BLaER1 treated with 17β-estradiol and CSF1 and Interleukin-3, amounts not matched to agents 10 nM and 100 nM (cell line): ENCODE data around the gene CDK10.
A peak's percentile ranks its signal among the peaks of the same experiment; 100 is the strongest.

Experiments used
- H3K27ac ChIP-seq, 11 experiments: shearing (Covaris generic); formaldehyde crosslinking; 2 replicates each; pipeline ENCODE4 v1.8.1; 2022
- H3K27me3 ChIP-seq, 11 experiments: shearing (Covaris generic); formaldehyde crosslinking; 2 replicates each; pipeline ENCODE4 v1.8.1; 2022
- H3K36me3 ChIP-seq, 11 experiments: shearing (Covaris generic); formaldehyde crosslinking; 2 replicates each; pipeline ENCODE4 v1.8.1; 2022
- H3K4me1 ChIP-seq, 10 experiments: shearing (Covaris generic); formaldehyde crosslinking; 2 replicates each; pipeline ENCODE4 v1.8.1; 2022
- H3K4me2 ChIP-seq, 11 experiments: shearing (Covaris generic); formaldehyde crosslinking; 2 replicates each; pipeline ENCODE4 v1.8.1; 2022
- H3K4me3 ChIP-seq, 10 experiments: shearing (Covaris generic); formaldehyde crosslinking; 2 replicates each; pipeline ENCODE4 v1.8.1; 2022
- H3K9ac ChIP-seq, 11 experiments: shearing (Covaris generic); formaldehyde crosslinking; 2 replicates each; pipeline ENCODE4 v1.8.1; 2022
- H3K9me3 ChIP-seq, 11 experiments: shearing (Covaris generic); formaldehyde crosslinking; replicated peaks in 1 of 11; 2 replicates each; pipeline ENCODE4 v1.8.1; 2022
- H4K20me1 ChIP-seq, 11 experiments: shearing (Covaris generic); formaldehyde crosslinking; 2 replicates each; pipeline ENCODE4 v1.8.1; 2022
- Cebpa-rat ChIP-seq, 11 experiments: shearing (Covaris generic); IDR thresholded peaks; 2 replicates each; pipeline ENCODE4 v1.8.1; 2022

Gene CDK10

DNA sequence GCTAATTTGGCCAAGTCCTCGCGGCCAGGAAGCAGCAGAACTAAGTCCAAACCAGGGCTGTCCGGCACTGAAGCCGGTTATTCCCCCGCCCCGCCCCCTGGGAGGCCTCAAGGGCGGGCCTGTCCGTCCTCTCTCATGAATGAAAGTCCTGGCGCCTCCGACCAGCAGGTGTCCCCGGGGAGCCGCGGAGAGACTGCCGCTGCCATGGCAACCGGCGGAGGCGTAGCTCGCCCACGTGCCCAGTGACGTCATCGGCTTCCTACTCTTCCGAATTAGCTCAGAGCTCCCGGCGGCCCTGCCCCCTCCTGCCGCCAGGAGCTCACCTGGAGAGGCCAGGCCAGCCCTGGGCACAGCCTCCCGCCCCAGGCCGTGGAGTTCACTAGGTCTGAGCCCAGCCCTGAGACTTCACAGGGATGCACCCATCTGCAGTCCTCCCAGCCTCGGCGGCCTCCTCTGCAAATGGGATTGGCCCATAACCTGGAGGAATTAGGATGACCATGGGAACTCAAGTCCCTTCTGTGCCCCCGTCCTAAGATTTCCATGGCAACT is 13.7 kb downstream of the CDK10 start:
- peaks cover 43 to 58% (median 55%) of the 10 kb centered on the region in 11 experiments; a peak in 21 of 22 replicates for H4K20me1 ChIP-seq
- H3K27me3 ChIP-seq, result no peaks in the 10 kb centered on the region
- no peak for TF ChIP-seq Cebpa-rat (IDR thresholded peaks at IDR 0.05)
- H3K27ac ChIP-seq, result peak overlapping the region; percentile 13 to 77 (median 72); a peak in 20 of 22 replicates
- no peaks in the 10 kb centered on the region for H3K9me3 ChIP-seq
- peaks cover 8 to 37% (median 22%) of the 10 kb centered on the region in 11 experiments; a peak in 20 of 22 replicates for H3K36me3 ChIP-seq
- H3K9ac ChIP-seq, result peak overlapping the region; percentile 72 to 86 (median 80); a peak in 21 of 22 replicates
- peak overlapping the region; percentile 67 to 80 (median 74) for H3K4me3 ChIP-seq
- H3K4me2 ChIP-seq, result peak overlapping the region; percentile 100
- peaks cover 30 to 55% (median 47%) of the 10 kb centered on the region in 10 experiments for H3K4me1 ChIP-seq

DNA sequence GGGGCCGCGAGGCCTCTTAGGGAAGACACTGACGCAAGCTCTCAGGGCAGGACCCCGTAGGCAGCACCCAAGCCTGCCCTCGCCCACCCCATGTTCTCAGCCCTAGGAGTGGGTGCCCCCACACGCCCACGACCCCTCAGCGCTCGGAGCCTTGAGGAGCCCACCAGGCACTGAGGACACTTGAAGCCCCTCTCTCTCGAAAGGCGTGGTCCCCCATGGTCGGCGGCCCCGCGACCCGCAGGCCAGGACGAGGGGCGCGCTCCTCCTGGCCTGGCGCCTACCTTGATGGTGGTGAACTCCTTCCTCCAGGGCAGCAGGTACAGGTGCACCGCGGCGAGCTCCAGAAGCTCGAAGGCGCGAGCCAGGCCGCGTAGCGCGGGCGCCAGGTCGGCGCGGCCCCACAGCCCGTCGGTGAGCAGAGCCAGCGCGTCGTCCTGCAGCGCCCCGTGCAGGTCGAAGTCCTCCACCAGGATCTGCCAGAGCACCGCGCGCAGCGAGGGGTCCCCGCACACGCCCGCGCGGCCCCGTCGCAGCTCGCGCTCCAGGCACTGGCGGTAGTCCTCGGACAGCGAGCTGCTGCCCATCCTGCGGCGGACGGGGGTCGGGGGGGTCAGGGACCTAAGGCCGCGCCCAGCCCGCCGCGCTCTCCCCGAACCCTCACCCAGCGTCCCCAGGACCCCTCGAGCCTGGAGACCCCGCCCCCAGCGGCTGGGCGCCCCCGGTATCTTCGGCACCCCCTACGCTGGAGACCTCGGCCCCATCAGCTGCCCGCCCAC is 14.3 kb downstream of the CDK10 start:
- Histone ChIP-seq H3K27ac (peak overlapping the region; percentile 59 to 77 (median 72)), H3K4me2 (peak overlapping the region; percentile 100), H3K36me3 (peaks cover 1 to 30% (median 15%) of the 10 kb centered on the region in 11 experiments; a peak in 18 of 22 replicates), H3K4me3 (peak overlapping the region; percentile 67 to 80 (median 74)), H3K9ac (peak overlapping the region; percentile 72 to 86 (median 80)), H3K4me1 (peaks cover 27 to 54% (median 45%) of the 10 kb centered on the region in 10 experiments), H4K20me1 (peaks cover 36 to 52% (median 48%) of the 10 kb centered on the region in 11 experiments; a peak in 21 of 22 replicates), H3K27me3 (no peaks in the 10 kb centered on the region), H3K9me3 (no peaks in the 10 kb centered on the region)
- no peak for TF ChIP-seq Cebpa-rat (IDR thresholded peaks at IDR 0.05)

DNA sequence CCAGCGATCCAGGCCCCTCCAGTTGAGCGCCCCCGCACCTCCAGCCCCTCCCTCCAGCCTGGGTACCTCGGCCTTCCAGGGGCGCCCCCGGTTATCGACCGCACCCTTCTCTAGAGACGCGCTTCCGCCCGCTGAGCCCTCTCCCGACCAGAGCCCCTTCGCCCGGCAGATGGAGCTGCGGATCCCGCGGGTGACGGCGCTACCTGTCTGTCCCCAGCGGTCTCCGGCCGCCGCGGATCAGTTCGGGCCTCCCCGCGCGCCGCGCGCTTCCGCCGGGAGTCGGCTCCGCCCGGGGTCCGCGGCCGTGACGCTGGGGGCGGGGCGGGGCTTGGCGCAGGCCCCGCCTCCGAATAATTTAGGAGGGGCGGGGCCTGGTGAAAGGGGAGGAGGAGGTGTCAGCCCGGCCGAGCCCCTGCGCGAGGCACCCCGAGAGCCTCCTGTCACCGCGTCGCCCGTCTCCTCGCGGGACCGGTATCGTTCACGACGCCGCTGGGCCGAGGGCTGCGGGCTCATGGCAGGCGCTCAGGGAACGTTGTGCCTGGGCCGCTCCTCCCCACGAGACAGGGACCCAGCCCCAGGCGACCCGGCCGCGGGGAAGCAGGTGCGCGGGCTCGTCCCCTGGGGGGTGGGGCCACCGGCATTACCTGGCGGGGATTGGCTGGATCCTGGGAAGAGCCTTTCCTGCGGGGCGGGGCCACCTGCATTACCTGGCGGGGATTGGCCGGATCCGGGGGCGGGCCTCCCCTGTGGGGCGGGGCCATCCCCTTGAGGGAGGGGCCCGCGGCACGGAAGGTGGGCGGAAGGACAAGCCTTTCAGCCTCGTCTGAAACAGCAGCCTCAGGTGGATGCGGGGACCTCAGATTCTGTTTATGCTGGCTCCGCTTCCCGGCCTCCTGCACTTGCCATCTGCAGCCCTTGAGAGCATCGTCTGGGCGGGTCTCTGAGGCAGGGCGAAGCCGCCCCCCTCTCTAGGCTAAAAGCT is 15.2 kb downstream of the CDK10 start, which contains the start of gene SPATA2L:
TSS of gene SPATA2L (minus strand) at position 281 of the 982 bp plus-strand sequence. CDS start 473 bp downstream, outside the sequence.
- TF ChIP-seq Cebpa-rat (IDR thresholded peaks at IDR 0.05), result no peak
- H3K27ac ChIP-seq, result peak within 1 kb of the TSS; percentile 59 to 77 (median 72)
- peak within 1 kb of the TSS; percentile 72 to 86 (median 80) for H3K9ac ChIP-seq
- peaks cover 0 to 24% (median 14%) of the 10 kb centered on the region in 11 experiments; a peak in 17 of 22 replicates for H3K36me3 ChIP-seq
- H4K20me1 ChIP-seq, result peaks cover 27 to 48% (median 40%) of the 10 kb centered on the region in 11 experiments; a peak in 21 of 22 replicates
- peak within 1 kb of the TSS; percentile 67 to 80 (median 74) for H3K4me3 ChIP-seq
- peaks cover 24 to 51% (median 38%) of the 10 kb centered on the region in 10 experiments for H3K4me1 ChIP-seq
- H3K27me3 ChIP-seq, result no peaks in the 10 kb centered on the region
- no peaks in the 10 kb centered on the region for H3K9me3 ChIP-seq
- H3K4me2 ChIP-seq, result peak within 1 kb of the TSS; percentile 100

DNA sequence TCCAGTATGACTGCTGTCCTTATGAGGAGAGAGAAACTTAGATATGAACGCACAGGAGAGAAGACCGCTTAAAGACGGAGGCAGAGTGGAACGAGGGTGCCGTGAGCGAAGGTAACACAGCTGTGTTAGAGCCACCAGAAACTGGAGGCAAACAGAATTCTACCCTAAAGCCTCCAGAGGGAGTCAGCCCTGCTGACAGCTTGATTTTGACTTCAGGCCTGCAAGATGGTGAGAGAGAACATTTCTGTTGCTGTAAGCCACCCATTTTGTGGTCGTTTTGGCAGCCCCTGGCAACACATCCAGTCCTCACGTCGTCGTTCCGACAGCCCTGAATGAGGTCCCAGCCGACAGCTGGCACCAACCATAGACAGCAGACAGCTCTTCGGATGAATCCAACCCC is 17.8 kb downstream of the CDK10 start:
- H3K27ac ChIP-seq, result no peak overlapping the region
- H3K9ac ChIP-seq, result 0 out of 22 replicates have a peak overlapping the region, but pooled peaks of 2 of the 11 experiments have one; percentile 3 to 13
- H4K20me1 ChIP-seq, result peaks cover 7 to 42% (median 18%) of the 10 kb centered on the region in 11 experiments; a peak in 21 of 22 replicates
- no peak for TF ChIP-seq Cebpa-rat (IDR thresholded peaks at IDR 0.05)
- no peaks in the 10 kb centered on the region for H3K9me3 ChIP-seq
- H3K4me2 ChIP-seq, result no peak overlapping the region
- peaks cover 18 to 42% (median 32%) of the 10 kb centered on the region in 10 experiments for H3K4me1 ChIP-seq
- H3K27me3 ChIP-seq, result no peaks in the 10 kb centered on the region
- H3K4me3 ChIP-seq, result no peak overlapping the region
- H3K36me3 ChIP-seq, result peaks cover 0 to 18% (median 0%) of the 10 kb centered on the region in 11 experiments; a peak in 4 of 22 replicates

DNA sequence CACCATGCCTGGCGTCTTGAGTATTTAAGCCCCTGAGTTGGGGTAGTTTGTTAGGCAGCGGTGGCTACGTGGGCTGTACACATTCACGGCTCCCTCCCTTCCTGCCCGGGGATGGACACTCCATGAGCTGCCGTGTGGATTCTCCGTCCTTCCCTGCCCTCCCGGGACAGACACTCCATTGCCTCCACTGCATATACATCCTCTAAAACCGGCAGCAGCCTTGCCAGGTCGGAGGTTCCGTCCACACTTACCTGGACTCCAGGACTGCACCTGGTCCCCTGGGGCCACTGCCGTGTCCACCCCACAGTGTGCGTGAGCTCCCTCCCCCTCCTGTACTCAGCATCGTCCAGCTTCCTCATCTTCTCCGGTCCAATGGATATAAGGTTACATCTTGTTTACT is 18.5 kb downstream of the CDK10 start:
- Histone ChIP-seq H3K4me1 (peaks cover 11 to 35% (median 26%) of the 10 kb centered on the region in 10 experiments), H3K9ac (no peak overlapping the region), H3K36me3 (peaks cover 0 to 24% (median 0%) of the 10 kb centered on the region in 11 experiments; a peak in 4 of 22 replicates), H3K27me3 (no peaks in the 10 kb centered on the region), H3K4me3 (no peak overlapping the region), H3K4me2 (no peak overlapping the region), H3K27ac (no peak overlapping the region), H3K9me3 (no peaks in the 10 kb centered on the region), H4K20me1 (peaks cover 0 to 42% (median 10%) of the 10 kb centered on the region in 11 experiments; a peak in 17 of 22 replicates)
- TF ChIP-seq Cebpa-rat (IDR thresholded peaks at IDR 0.05), result no peak

DNA sequence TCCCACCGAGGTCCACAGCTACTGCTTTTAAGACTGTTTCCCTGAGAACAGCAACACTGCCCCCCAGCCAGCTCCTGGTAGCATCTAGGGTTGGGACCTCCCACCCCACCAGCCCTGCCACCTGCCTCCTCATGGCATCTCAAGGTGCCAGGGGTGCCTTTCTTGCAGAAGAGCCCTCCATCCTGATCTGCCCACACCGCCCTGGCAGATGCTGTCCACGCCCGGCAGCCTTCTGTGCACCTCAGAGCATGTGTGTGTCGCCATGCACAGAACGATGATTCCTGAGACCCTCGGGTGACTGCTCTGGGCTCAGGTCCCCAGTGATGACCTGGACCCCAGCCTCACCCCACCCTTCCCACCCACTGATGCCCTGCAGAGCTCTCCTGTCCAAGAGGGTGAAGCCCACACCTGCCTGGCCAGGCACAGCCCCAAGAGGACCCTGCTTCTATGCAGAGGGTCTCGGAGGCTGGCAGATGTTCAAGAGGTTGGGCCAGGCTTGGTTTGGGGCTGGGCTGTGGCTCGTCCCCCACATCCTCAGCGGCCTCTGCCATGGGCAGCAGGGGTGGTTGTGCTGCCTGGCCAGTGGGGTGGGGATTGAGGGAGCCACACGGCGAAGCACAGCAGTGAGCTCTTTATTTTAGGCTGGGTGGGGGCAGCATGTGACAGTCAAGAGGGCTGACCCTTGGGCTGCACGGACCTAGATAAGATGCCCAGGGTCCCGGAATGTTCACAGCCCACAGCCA is 20.2 kb downstream of the CDK10 start:
- peaks cover 0 to 36% (median 0%) of the 10 kb centered on the region in 11 experiments; a peak in 5 of 22 replicates for H3K36me3 ChIP-seq
- no peaks in the 10 kb centered on the region for H3K9me3 ChIP-seq
- H3K4me2 ChIP-seq, result peak overlapping the region in 10 of 11 experiments; percentile 1 to 87 (median 47); a peak in 18 of 22 replicates
- H3K9ac ChIP-seq, result peak overlapping the region in 6 of 11 experiments; percentile 1 to 31 (median 18); a peak in 2 of 22 replicates
- no peak overlapping the region for H3K4me3 ChIP-seq
- peaks cover 10 to 32% (median 20%) of the 10 kb centered on the region in 10 experiments; a peak in 18 of 20 replicates for H3K4me1 ChIP-seq
- H4K20me1 ChIP-seq, result peaks cover 0 to 42% (median 0%) of the 10 kb centered on the region in 11 experiments; a peak in 6 of 22 replicates
- H3K27me3 ChIP-seq, result no peaks in the 10 kb centered on the region
- no peak for TF ChIP-seq Cebpa-rat (IDR thresholded peaks at IDR 0.05)
- no peak overlapping the region for H3K27ac ChIP-seq

DNA sequence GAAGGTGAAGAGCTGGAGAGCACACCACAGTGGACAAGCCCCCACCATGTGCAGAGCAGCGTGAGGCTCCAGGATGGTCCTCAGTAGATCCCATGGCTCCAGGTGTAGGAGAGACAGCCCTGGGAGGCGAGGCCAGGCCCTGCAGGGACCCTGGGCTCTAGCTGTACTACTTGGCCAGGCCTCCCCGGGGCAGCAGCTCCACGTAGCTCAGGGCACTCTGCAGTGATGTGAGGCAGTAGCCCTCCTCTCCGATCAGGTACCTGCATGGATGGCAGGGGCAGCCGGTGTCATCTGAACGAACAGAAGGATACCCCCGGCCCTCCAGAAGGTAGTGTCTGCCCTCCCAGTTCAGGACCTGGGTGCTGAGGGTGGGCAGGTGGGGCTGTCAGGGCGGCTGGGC is 21.2 kb downstream of the CDK10 start:
- no peak overlapping the region for H3K4me2 ChIP-seq
- H3K9me3 ChIP-seq, result no peaks in the 10 kb centered on the region
- H3K27me3 ChIP-seq, result no peaks in the 10 kb centered on the region
- H3K4me3 ChIP-seq, result no peak overlapping the region
- peak overlapping the region in 4 of 11 experiments; percentile 13 to 26 (median 21); a peak in 2 of 22 replicates for H3K9ac ChIP-seq
- H3K36me3 ChIP-seq, result peaks cover 0 to 36% (median 0%) of the 10 kb centered on the region in 11 experiments; a peak in 5 of 22 replicates
- H3K4me1 ChIP-seq, result peaks cover 8 to 36% (median 20%) of the 10 kb centered on the region in 10 experiments
- TF ChIP-seq Cebpa-rat (IDR thresholded peaks at IDR 0.05), result no peak
- no peak overlapping the region for H3K27ac ChIP-seq
- peaks cover 0 to 42% (median 4%) of the 10 kb centered on the region in 11 experiments; a peak in 13 of 22 replicates for H4K20me1 ChIP-seq
